ENCODE measurements around the gene DNM3.
A peak's percentile ranks its signal among the peaks of the same experiment; 100 is the strongest.

DNM3 gene

DNA sequence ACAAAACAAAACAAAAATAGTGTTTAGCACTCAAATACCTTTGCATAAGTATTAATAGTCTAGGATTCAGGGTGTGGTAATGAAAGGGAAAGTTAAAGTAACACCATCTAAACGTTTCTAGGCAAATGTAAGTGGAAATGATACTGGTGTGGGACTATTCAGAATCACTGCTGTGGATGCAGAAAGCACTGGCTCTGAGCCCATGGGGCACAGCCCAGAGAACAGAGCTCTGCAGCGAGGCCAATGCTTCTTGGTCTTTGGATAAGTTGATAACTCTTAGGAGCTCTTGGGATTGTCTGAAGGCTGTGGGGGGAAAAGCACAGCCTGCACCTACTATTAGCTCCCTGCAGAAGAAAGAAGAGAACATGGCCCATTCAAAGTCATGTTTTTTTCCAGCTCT, 21.4 kb upstream of the DNM3 start:
- DNase-seq: no peak

GRCh38 chr1:171826973-171827372, 14.3 kb upstream of the DNM3 start:
- DNase-seq: no peak

DNA sequence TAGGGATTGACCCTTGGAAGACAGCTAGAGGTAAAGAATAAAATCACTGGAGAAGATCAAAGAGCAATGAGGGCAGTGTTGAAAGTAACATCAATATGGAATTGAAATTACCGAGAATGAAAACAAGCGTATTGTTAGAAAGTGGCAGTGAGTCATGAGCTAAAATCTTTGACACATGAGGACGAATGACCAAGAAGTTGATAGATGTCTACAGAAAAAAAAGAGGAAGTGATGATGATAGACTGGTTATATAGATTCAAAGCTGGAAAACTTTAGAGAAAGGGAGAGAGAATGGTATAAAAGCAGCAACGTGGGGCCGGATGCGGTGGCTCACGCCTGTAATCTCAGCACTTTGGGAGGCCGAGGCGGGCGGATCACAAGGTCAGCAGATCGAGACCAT, 12.5 kb upstream of the DNM3 start:
- DNase-seq: no peak

DNA sequence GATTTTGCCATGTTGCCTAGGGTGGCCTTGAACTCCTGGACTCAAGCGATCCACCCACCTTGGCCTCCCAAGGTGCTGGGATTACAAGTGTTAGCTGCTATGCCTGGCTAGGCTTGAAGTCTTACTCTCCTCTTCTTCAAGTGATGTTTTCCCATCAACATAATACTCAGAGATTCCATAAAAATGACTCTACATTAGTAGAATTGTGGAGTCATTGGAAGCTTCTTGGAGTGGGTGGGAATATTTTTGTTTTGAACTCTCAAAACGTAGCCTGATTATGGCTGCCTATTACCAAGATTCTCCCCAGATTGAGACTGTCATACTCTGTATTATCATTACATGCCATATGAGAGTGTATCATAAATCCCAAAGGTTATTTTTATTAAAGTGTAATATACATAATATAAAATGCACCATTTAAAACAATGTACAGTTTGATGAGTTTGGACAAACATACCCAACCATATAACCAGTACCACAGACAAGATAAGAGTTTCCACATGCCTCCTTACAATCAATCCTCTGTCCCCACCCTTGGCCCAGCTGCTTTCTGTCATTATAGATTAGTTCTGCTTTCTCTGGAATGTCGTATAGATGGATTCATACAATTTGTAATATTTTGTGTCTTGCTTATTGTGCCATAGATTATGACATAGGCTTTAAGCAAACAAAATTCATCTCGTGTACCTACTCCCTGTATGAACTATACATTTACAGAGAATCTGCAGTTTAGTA, 8.0 kb upstream of the DNM3 start:
- no peak for DNase-seq

DNA sequence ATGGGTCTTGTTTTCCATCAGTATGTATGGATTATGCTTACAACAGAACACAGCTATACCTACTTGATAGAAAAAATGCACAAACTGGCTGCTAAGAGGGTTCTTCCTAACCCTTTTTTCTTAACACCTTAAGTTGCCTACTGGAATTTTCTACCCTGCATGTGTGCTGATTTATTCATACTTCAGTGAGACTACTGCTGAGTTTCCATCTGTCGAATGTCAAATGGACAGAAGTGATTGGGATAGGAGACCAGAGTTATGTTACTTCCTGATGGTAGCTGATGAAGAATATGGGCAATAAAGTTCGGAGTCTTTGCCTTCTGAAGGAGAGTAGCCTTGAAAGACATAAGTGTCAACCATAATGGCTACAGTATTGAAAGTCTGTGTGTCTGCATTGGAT, 6.5 kb upstream of the DNM3 start:
- no peak for DNase-seq

DNA sequence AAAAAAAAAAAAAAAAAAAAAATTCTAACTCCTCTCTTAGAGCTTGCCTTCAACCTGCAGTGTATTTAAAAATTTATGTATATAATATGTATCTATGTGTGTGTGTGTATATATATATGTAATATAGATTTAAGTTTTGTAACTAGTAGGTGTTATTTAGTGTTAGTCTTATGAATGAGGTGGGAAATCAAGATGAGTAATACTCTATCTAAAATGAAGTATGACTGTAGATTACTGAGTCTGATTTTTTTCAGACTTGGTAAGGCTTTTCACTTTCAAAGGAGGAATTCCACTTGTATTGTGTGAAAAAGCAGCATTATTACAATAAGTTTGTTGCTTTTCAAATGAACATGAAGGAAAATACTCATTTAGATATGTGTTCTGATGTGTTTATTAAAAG, 5.4 kb upstream of the DNM3 start:
- DNase-seq: no peak

DNA sequence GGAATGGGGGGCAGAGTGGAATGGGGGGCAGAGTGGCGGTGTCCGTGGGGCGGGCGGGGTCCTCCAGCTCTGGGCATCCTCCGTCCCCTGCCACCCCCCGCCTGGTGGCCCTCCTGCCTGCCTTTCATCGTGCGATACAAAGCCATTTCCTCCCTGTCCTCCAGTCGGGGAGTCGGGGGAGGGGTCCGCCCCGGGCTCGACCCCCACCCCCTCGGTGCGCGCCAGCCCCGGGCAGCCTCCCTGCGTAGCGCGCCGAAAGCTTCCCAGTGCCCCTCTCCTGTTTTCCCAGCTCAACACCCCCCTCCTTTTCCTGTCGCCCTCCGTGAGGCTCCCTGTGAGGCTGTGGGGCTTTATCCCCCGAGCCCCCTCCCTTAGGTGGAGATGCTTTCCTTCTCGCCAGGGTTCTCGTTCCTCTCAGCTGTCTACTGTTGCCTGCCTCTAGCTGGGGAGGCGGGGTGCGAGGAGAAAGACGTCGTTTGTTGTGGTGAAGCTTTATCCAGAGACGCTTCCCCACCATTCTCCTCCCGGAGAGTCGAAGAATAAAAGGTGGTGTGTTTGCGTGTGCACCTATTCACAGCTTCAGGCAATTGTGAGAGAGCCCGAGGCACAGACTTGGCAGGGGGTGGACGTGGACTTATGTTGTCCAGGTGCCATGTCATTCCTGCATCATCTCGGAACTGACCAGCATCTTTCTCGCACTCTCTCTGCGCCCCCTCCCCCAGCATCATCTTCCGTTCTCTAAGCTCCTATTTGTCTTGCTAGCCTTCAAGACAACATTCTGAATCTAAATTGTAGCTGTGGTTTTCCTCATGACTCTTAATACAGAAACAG, 848 bp downstream of the DNM3 start:
- DNase-seq: peak; percentile 72

- DNase-seq: no peak
These were observed 3.1 kb downstream of the DNM3 start for GRCh38 chr1:171844381-171844780.

DNA sequence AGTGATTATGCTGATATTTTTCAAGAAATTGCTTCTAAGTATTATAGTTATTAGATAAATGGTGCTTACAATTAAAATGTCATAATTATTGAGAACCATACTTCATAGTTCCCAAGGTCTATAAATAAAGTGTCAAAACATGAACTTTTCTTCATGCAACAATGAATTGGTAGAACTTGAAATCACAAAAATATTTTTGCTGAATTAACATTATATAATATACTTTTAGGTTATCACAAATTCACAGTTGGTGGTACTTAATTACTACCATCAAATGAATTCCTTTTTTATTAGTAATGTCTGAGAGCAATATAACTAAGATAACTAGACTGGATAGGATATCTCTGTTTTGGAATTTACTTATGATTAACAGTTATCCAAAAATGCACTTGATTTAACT, 4.7 kb downstream of the DNM3 start:
- DNase-seq: no peak

- no peak for DNase-seq
These were observed 8.1 kb downstream of the DNM3 start for GRCh38 chr1:171849245-171849898.

DNA sequence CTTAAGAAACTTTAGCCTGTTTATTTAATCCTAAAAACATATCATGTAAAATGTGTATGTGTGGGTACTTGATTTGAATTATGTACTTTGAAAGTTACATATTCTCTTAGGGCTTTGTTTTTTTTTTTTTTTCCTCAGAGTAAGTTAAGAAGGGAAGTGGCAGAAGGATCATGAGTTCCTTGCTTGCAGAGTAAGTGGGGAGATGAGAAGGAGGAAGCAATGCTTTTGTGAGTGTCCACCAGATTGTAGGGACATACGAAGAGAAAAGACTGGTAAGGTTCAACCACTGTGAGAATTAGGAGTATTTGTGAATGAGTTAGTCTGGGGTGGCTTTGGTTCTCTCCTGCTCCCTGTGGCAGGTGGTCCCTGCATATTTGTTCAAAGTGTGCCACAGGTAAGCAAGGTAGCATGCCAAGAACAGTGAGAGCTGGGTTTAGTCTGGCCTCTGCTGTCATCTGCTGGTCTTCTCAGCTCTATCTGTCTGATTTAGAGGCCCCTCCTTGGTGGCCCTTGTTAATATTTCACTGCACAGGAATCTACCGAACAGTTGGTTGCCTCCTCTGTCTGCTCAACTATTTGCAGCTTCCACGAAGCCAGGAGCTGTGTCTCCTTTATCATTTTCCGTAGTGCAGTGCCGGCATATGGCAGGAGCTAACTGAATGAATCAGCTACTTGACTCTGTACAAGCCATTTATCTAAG, 9.5 kb downstream of the DNM3 start:
- DNase-seq: no peak

DNA sequence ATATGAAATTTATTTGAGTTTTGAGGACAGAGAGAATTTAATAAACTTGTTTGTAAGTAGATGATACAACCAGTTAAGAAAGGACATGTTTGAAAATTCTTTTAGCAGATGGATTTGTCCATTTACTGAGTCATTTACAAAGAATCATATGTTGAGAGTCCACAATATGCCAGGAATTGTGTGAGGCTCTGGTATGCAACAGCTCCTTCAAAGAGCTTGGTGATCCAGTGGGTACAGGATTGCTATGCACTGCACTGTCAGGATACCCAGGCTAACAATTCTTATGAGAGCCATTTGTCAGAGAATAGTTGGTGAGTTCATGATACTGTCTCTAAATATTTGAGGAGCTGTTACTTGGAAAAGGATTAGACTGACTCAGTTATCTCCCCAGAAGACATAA, 11.0 kb downstream of the DNM3 start:
- no peak for DNase-seq

DNA sequence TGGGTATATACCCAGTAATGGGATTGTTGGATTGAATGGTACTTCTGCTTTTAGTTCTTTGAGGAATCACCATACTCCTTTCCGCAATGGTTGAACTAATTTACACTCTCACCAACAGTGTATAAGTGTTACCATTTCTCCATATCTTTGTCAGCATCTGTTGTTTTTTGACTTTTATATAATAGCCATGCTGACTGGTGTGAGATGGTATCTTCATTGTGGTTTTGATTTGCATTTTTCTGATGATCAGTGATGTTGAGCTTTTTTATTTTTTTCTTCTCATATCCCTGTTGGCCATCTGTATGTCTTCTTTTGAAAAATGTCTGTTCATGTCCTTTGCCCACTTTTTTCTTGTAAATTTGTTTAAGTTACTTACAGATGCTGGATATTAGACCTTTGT, 14.1 kb downstream of the DNM3 start:
- no peak for DNase-seq

DNA sequence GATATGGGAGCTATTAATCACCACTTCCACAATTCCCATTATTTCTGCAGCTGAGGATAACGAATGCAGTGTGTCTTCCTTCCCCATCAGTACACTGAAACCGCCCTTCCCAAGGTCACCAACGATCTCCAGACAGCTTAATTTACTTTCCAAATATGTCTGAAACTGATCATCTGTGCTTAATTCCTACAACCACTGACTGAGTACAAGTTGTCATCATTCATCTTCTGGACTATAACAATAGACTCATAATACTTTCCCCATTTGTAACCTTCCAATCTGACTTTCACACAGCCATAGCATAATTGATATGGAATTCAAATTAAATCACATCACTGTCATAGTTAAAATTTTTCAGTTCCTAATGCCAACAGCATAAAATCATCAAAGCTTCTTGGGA, 17.4 kb downstream of the DNM3 start:
- no peak for DNase-seq

- DNase-seq: no peak
These were observed 19.4 kb downstream of the DNM3 start for GRCh38 chr1:171860696-171861095.

GRCh38 chr1:171863531-171863930, 22.2 kb downstream of the DNM3 start:
- no peak for DNase-seq

GRCh38 chr1:171864308-171864707, 23.0 kb downstream of the DNM3 start:
- DNase-seq: no peak

- no peak for DNase-seq
These were observed 23.8 kb downstream of the DNM3 start for GRCh38 chr1:171865106-171865505.

- DNase-seq: no peak
These were observed 25.9 kb downstream of the DNM3 start for GRCh38 chr1:171867236-171867635.

DNA sequence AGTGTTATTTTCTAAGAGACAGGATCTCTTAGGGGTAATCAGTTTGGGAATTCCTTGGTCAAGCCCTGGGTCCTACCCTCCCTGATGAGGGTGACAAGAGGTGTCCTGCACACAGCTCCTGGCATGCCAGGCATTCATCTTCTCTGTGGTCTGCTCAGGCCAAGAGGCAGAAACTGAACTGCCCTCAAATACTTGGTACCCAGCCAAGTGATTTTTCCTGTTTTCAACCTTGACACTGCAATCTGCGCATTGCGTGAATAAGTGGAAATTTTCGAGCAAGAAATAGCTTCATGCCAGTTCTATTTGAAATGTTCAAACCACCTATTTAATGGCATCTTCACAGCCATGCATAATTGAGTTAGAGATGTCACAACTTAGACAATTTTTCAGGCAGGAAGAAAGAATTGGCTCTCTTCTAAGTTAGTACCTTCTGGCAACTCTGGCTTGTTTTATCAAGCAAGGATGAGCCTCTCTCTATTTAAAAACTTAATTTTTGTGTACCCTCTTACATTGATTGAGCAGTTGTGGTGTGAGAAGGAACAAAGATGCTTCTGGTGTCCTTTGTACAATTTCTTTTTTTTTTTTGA, 27.0 kb downstream of the DNM3 start:
- DNase-seq: no peak

DNA sequence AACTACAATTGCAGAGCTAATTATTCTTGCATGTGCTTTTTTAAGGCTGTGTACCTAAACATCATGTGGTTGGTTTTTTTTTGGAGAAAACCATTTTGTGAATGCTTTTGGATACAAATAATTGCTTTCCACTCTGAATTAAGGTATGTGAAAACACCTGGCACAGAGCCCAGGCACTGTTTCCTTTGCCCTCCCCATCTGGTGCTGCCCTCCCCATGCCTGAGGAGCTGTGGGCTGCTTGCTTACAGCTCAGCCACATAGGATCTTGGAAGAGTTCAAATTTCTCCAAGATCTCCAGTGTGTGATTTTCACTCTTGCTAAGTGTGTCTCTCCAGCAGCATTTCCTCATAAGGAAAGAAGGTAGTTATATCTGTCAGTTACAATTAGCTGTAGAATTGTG, 27.8 kb downstream of the DNM3 start:
- no peak for DNase-seq

- no peak for DNase-seq
These were observed 30.6 kb downstream of the DNM3 start for GRCh38 chr1:171871848-171872247.

- DNase-seq: no peak
These were observed 31.1 kb downstream of the DNM3 start for GRCh38 chr1:171872430-171872829.
